SU-DHL-6 (cell line): ENCODE measurements around the gene PDGFD.

ENCODE experiments used
- CTCF ChIP-seq: fragments of 200-600 bp; sonication (generic); IDR thresholded peaks from one replicate; pipeline ENCODE4 v1.5.1; 2017; ENCODE audit warnings: antibody characterized with exemption, mild to moderate bottlenecking, low read length, moderate library complexity; ENCODE audit not compliant: insufficient read depth, poor library complexity, severe bottlenecking
- EZH2phosphoT487 ChIP-seq: fragments of 200-600 bp; sonication (generic), shearing (Covaris generic); conservative IDR thresholded peaks from 2 replicates; pipeline ENCODE4 v1.6.1; 2018; ENCODE audit warnings: mild to moderate bottlenecking, antibody characterized with exemption, low read length, moderate library complexity, mixed read lengths

- peak; percentile 48 for TF ChIP-seq CTCF
- TF ChIP-seq EZH2phosphoT487 = no peak
Measured at GRCh38 chr11:104151404-104152204, 12.3 kb downstream of the PDGFD start.
